ENCODE measurements around the gene PDIK1L. TPM values are rescaled to one million over a fixed set of nuclear protein-coding genes. Genes with fewer than 3 reads are reported as not detected.

The PDIK1L gene
- total RNA-seq, 1 donor from 2014 or later, result 7.2 TPM

- no peak overlapping the region for H3K4me3 Mint-ChIP-seq (ENCODE audit: unreplicated experiment)
- H3K4me1 Mint-ChIP-seq (ENCODE audit: low read depth, unreplicated experiment), result no peaks in the 10 kb centered on the region
- no peaks in the 10 kb centered on the region for H3K9me3 Mint-ChIP-seq (ENCODE audit: unreplicated experiment)
- no peak for DNase-seq
- H3K27ac Mint-ChIP-seq (ENCODE audit: unreplicated experiment), result no peak overlapping the region
- no peaks in the 10 kb centered on the region for H3K36me3 Mint-ChIP-seq (ENCODE audit: unreplicated experiment)
- no peak for TF ChIP-seq CTCF (IDR thresholded peaks at IDR 0.05; ENCODE audit: partially characterized antibody, unreplicated experiment)
- H3K27me3 Mint-ChIP-seq (ENCODE audit: unreplicated experiment), result no peaks in the 10 kb centered on the region
Observed at GRCh38 chr1:26121854-26122773, 10.5 kb downstream of the PDIK1L start.

- H3K36me3 Mint-ChIP-seq (ENCODE audit: unreplicated experiment), result no peaks in the 10 kb centered on the region
- no peak for DNase-seq
- TF ChIP-seq CTCF (IDR thresholded peaks at IDR 0.05; ENCODE audit: partially characterized antibody, unreplicated experiment), result no peak
- H3K27ac Mint-ChIP-seq (ENCODE audit: unreplicated experiment), result no peak overlapping the region
- no peaks in the 10 kb centered on the region for H3K27me3 Mint-ChIP-seq (ENCODE audit: unreplicated experiment)
- peaks cover 4% of the 10 kb centered on the region for H3K4me1 Mint-ChIP-seq (ENCODE audit: low read depth, unreplicated experiment)
- H3K9me3 Mint-ChIP-seq (ENCODE audit: unreplicated experiment), result no peaks in the 10 kb centered on the region
- H3K4me3 Mint-ChIP-seq (ENCODE audit: unreplicated experiment), result no peak overlapping the region
Observed at GRCh38 chr1:26122988-26123973, 11.7 kb downstream of the PDIK1L start.

DNA sequence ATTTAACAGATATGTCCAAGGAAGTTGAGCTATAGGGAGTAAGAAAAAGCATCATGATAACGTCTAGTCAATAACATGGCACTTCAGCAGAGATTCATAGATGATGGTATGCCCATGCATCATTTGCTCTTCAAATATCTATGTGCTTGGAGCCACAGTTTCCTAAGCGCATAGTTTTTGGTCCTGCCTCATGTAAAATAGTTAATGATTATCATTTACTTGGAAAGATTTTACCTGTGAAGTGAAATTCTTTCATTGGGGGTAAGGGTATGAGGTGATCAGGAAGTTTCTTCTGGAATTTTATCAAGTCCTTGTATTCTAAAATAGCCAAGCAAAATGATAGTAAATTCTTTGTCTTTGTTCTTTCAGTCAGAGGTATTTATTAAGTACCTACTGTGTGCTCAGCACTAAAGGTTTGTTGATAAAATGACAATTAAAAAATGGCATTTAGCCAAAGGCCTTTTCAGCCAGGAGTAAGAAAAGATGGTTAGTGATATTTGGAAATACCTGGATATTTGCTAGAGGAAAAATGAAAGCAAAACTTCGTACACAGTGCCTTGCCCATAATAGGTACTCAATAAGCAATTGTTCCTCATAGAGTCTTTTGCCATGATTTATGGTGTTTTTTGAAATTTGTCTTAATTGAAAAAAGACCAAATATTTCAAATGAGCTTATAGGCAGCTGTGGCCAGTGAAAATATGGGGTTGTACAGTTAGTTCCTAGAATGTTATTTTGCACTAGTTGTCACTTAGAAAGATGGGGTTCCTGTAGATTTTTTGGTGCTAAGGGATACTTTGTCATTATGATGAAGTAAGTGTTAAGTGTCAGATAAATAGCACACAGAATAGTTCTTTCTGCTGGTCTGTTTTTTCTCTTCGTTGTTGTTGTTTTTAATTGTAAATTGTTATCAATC, 13.1 kb downstream of the PDIK1L start:
- Mint-ChIP-seq H3K36me3 (ENCODE audit: unreplicated experiment) (no peaks in the 10 kb centered on the region), H3K27me3 (ENCODE audit: unreplicated experiment) (no peaks in the 10 kb centered on the region), H3K4me3 (ENCODE audit: unreplicated experiment) (no peak overlapping the region), H3K9me3 (ENCODE audit: unreplicated experiment) (no peaks in the 10 kb centered on the region), H3K27ac (ENCODE audit: unreplicated experiment) (no peak overlapping the region), H3K4me1 (ENCODE audit: low read depth, unreplicated experiment) (peaks cover 6% of the 10 kb centered on the region)
- DNase-seq, result no peak
- no peak for TF ChIP-seq CTCF (IDR thresholded peaks at IDR 0.05; ENCODE audit: partially characterized antibody, unreplicated experiment)

DNA sequence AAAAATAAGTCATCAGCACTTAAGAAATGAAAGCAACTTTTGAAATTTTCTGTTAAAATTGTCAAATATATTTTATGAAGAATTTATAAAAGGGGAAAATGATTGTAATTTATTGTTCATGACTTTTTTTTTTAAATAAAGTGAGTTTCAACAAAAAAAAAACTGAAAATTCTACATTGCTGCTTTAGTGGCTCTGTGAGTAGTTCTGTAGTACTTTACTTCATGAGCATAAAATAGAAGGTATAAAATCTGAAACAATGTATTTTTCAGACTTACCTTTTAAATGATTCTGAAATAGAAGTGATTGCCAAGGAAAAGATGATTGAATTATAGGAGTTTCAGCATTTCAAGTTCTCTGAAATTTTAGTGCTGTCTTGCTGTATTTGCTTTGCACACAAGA, 13.8 kb downstream of the PDIK1L start:
- no peak overlapping the region for H3K27ac Mint-ChIP-seq (ENCODE audit: unreplicated experiment)
- no peak for DNase-seq
- H3K27me3 Mint-ChIP-seq (ENCODE audit: unreplicated experiment), result no peaks in the 10 kb centered on the region
- H3K4me3 Mint-ChIP-seq (ENCODE audit: unreplicated experiment), result no peak overlapping the region
- no peak for TF ChIP-seq CTCF (IDR thresholded peaks at IDR 0.05; ENCODE audit: partially characterized antibody, unreplicated experiment)
- H3K4me1 Mint-ChIP-seq (ENCODE audit: low read depth, unreplicated experiment), result peaks cover 6% of the 10 kb centered on the region
- H3K36me3 Mint-ChIP-seq (ENCODE audit: unreplicated experiment), result no peaks in the 10 kb centered on the region
- no peaks in the 10 kb centered on the region for H3K9me3 Mint-ChIP-seq (ENCODE audit: unreplicated experiment)
